ENCODE results near the gene PARP12.

PARP12 gene

GRCh38 chr7:140015471-140015970, 47.2 kb downstream of the PARP12 start:
- no peak for DNase-seq (ENCODE audit: low read depth)

DNA sequence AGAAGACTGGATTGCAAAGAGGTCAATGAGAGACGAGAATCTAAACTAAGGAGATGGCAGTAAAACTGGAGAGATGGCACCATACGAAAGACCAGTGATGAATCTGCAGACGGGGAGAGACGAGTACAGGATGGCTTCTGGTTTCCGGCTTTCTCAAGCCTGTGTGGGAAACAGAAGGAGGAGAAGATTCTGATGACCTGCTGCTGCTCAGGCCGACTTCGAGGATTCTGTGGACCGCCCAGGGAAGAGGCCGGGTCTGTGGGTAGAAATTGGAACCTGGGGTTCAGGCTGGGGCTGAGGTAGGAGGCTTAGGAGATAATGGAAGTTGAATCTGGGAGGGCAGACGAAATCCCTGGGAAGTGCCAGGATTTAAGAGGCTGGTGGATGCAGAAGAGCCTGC, 48.6 kb downstream of the PARP12 start:
- no peak for DNase-seq (ENCODE audit: low read depth)

GRCh38 chr7:140013676-140014075, 49.1 kb downstream of the PARP12 start:
- DNase-seq (ENCODE audit: low read depth): no peak

GRCh38 chr7:140010194-140010895, 52.4 kb downstream of the PARP12 start:
- DNase-seq (ENCODE audit: low read depth): no peak

DNA sequence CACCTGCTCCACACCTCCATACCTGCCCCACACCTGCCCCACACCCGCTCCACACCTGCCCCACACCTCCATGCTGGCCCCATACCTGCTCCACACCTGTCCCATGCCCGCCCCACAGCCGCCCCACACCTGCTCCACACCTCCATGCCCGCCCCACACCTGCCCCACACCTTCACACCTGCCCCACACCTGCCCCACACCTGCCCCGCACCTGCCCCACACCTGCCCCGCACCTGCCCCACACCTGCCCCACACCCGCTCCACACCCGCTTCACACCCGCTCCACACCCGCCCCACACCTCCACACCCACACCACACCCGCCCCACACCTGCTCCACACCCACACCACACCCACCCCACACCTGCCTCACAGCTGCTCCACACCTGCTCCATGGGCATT, 53.0 kb downstream of the PARP12 start:
- no peak for DNase-seq (ENCODE audit: low read depth)

DNA sequence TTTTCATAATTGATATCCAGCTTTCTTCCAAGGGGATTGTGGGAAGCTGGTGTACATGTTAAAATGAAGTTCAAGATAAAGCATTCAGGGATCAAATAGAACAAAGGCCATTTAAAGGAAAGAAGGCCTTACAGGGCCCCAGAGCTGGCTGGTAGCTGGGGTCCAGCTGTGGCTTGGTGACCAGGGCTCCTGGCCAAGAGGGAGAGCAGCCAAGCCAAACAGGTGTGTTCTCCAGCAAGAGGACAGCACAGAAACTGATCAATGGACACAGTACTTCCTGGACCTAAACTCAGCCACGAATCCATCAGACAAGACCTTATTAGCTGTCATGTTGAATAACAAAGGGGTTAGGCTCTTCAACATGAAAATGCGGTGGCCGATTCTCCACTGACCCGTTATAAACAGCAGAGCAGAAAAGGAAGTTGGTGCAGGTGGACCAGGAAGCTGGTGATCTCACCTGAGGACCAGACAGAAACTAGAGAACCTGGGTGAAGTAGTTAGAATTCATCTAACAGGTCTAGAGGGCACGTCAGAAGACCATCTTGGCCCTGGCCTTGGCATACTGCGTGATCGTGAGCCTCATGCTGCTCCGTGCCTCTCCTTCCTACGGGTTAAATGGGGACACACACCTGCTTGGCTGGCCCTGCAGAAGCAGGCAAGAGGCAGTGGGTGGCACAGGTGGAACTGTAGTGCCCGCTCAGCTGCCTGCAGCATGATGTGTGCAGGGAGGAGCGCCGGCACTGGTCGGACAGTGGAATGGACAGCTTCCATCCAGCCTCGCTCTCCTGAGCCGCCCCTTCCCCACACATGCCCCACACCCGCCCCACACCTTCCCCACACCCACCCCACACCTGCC, 53.8 kb downstream of the PARP12 start:
- no peak for DNase-seq (ENCODE audit: low read depth)

DNA sequence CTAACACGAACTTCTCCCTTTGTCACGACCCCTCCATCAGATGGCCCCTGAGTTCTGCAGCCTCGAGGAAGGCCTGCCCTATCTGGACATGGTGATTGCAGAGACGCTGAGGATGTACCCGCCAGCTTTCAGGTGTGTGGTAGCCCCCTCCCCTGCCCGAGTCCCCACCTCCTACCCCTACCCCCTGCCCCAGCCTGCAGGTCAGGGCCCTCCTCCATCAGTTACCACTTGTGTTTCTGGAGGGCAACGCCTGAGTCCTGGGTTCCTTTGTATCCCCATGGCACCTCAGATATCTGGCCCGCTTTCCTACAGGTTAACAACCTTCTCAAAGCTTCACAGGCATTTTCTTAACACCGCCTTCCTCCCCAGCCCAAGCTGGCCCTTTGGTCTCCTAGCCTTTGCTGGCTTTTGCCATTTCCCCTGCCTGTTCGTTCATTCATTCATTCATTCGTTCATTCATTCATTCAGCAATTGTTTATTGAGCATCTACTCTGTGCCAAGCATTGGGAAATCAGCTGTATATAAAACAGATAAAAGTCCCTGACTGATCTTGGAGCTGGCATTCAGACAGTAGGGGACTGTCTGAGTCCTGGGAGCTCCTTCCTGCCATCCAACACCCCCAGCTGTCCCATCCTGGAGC, 55.6 kb downstream of the PARP12 start:
- DNase-seq (ENCODE audit: low read depth): no peak

- DNase-seq (ENCODE audit: low read depth): no peak
Observed at GRCh38 chr7:140006600-140006999, 56.2 kb downstream of the PARP12 start.

DNA sequence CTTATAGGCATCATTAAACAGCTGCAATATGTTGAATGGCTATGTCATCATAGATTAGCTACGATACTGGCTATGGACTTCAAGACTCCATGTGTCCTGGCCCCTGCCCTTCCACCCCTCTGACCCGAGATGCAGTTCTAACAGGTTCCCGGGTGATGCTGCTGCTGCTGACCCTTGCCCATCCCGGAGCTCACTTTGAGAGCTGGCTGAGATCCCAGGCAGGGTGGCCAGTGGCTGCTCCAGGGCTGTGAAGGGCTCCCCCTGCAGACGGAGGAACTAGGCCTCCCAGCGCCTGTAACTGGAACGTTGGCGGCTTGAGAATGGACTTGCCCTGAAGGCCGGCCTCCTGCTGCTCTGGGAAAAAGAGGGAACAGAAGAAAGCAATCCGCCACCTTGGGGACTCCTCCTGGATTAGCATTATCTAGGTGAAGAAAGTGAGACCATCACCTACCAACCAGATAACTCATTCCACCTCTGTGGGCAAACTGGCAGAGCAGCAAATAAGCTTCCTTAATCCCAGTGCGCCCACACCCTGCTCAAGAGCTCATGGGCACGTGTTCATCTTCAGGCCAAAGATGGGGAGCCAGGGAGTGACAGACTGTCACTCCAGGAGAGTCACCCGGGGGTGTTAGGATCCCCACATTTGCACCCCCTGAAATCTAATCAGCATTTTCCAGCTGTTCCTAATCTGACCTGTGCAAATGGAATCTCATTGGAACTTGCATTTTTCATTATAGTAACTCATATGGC, 56.8 kb downstream of the PARP12 start:
- no peak for DNase-seq (ENCODE audit: low read depth)

- no peak for DNase-seq (ENCODE audit: low read depth)
Observed at GRCh38 chr7:140005341-140005740, 57.4 kb downstream of the PARP12 start.

GRCh38 chr7:140004672-140005071, 58.1 kb downstream of the PARP12 start:
- no peak for DNase-seq (ENCODE audit: low read depth)

DNA sequence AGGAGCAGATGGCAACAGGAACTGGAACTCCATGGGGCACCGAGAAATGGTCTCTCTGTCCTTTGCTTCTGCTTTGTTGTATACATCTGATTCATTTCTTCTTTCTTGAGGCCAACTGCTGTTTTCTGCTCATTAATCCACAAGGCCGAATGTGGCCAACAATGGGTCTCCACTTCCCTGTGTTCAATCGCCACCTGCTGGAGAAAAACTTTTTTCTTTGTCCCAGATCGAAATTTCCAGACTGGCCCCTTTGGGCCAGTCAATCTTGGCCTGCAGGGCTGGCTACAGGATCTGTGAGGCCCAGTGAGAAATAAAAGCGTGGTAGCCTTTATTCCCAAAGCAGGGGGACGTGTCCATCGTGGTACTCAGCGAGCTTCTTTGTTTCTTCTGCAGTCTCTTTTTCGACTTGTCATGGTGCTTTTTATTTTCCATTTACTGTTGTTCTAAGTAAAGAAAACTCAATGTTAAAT, 58.8 kb downstream of the PARP12 start:
- DNase-seq (ENCODE audit: low read depth): no peak

- no peak for DNase-seq (ENCODE audit: low read depth)
Observed at GRCh38 chr7:140000666-140001268, 62.0 kb downstream of the PARP12 start.

GRCh38 chr7:139999516-139999915, 63.2 kb downstream of the PARP12 start:
- no peak for DNase-seq (ENCODE audit: low read depth)

GRCh38 chr7:139998572-139998971, 64.2 kb downstream of the PARP12 start:
- DNase-seq (ENCODE audit: low read depth): no peak

DNA sequence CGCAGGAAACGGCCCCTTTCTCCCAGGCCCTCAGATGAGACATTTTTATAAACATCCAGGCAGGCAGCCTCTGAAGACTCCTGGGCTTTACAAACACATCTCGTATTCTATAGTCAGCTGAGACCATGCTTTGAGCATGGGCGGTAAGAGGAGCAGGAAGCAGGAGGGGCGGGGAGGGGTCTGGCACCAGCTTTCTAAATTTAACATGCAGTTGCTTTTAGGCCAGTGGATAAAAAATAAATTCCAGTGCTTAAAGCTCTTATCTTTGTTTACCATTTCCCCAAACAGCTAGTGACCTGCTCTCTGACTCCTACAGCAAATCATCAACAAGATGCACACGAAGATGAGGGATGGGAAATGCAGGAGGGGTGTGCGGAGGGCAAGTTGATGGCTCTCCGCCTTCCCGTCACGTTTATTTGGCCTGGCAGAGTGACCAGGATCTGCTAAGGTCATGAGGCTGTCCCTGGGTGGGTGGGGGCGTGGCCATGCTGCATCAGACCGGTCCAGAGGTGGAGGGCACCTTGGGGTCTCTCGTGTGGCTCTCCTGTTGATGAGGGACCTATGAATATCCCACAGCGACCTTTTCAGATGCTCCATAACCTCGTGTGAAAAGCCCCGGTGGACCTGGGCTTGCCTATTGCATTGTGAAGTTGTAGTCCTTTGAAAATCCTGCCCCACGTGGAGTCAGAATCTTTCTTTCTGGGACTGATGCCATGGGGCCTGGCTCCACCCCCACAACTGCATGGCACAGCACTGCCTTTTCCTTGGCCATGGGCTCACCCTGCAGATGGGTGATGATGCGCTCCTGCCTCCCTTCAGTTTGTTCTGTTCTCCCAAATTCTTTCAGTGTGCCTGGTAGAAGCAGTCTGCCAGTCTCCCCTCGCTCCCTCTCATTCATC, 67.5 kb downstream of the PARP12 start:
- no peak for DNase-seq (ENCODE audit: low read depth)

GRCh38 chr7:139994356-139994755, 68.4 kb downstream of the PARP12 start:
- no peak for DNase-seq (ENCODE audit: low read depth)

DNA sequence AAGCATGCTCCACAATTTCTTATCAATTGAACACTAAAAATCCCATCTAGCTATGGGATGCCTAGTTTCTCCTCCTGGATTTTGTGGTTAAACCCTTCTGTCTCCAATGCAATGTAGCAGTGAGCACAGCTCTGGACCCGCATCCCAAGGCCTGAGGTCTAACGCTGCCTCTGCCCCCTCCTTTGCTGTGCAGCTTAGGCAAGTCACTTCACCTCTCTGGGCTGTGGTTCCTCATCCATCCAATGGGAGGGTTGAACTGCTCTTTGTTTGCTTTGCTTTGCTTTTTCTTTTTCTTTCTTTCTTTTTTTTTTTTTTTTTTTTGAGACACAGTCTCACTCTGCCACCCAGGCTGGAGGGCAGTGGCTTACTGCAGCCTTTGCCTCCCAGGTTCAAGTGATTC, 69.2 kb downstream of the PARP12 start:
- DNase-seq (ENCODE audit: low read depth): no peak

- DNase-seq (ENCODE audit: low read depth): no peak
Observed at GRCh38 chr7:139993169-139993568, 69.6 kb downstream of the PARP12 start.

DNA sequence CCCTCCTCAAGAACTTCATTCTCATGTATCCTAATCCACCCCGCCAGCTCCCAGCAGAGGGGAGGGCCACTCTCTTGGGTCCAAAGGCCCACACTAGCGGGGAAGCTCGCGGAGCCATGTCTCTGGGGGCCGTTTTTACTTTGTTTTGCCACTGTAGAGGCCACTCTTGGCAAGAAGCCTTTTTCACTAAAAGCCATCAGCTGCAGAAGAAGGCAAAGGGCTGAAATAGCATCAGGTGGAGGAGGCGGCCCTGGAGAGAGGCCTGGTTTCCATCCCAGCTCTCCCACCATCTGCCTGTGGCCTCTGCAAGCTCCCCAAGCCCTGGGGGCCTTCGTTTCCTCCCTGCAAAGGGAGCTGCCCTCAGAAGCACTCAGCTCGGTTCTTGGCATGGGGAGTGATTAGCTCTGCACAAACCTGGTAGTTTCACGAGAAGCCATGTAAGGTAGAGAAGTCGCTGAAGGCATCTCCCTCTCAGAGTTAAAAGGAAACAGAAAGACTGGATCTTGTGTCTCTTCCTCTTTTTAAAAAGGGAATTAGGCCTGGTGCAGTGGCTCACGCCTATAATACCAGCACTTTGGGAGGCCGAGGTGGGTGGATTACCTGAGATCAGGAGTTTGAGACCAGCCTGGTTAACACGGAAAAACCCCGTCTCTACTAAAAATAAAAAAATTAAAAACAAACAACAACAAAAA, 70.3 kb downstream of the PARP12 start:
- no peak for DNase-seq (ENCODE audit: low read depth)
